GM19238 (cell line): Measurements from ENCODE around the gene PEF1.

ENCODE experiments used
- DNase-seq: peaks from one replicate; pipeline ENCODE4 v3.0.0; 2011; ENCODE audit warnings: low spot score; ENCODE audit not compliant: insufficient read length

Gene PEF1

GRCh38 chr1:31584869-31585735 is 59.6 kb downstream of the PEF1 start:
- no peak for DNase-seq

DNA sequence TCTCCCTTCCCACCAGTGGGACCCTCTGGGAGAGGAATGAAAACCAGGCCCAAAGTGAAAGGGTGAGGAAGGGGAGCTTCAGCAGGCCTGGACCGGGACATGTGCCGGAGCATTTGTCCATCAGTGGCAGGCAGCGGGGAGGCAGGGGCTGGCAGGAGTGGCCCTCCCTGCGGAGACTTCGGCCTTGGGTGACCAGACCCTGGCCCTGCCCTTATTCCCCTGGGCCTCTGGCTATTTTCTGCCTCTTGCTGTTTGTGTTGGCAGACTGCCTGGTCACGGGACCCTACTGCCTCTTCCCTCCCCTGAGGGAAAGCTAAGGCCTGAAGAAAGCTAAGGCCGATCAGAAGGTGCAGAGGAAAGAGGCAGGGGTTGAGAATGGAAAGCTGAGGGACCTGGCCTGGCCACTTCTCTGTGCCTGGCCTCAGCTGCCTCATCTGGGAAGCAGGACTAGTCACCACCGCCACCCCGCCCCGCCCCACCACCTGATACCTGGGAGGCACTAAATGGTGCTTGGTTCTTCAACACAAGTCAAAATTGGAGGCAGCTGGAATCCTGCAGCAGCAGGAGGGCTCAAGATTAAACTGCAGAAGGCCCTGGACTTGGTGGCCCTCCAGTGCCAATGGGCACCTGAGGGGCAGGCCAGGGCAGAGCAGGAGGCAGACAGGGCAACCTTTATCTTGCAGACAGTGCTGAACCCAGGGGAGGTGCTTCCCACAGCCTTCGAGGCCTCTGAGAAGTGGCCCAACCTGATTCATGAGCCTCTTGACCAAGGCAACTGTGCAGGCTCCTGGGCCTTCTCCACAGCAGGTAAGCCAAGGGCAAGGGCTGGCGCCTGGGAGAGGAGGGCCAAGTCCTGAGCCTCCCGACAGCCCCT is 60.4 kb downstream of the PEF1 start:
- DNase-seq = no peak

- DNase-seq = no peak
Observed at GRCh38 chr1:31583082-31583994, 61.3 kb downstream of the PEF1 start.

DNA sequence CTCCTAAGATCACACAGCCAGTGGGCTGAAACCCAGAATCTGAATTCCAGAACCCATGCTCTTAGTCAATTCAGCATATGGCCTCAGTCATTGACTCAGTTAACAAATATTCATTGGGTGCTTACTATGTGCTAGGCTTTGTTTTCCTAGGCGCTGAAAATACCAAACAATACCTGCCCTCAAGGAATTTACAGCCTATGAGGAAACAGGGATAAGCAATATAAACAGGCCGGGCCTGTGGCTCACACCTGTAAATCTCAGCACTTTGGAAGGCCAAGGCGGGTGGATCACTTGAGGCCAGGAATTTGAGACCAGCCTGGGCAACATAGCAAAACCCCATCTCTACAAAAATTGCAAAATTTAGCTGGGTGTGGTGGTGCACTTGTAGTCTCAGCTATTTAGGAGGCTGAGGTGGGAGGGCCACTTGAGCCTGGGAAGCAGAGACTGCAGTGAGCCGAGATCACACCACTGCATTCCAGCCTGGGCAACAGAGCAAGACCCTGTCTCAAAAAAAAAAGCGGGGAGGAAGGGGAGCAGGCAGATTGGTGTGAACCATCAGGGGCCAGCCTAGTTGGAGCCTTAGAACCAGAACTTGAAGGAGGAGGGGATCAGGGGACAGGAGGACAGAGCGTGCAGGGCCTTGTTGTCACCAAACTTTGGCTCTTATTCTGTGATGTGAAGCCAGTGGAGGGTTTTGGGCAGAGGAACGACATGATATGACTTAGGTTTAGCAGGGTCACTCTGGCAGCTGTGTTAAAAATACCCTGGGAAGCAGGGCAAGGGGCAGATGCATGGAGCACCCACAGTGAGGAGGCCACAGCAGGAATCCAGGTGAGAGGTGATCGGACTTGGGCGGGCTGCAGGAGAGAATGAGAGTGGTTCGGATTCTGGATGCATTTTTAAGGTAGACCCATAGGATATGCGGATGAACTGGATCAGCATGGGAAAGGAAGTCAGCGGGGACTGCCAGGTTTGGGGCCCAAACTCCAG is 62.6 kb downstream of the PEF1 start:
- DNase-seq = no peak

- DNase-seq = no peak
Observed at GRCh38 chr1:31580891-31581603, 63.6 kb downstream of the PEF1 start.

GRCh38 chr1:31580513-31580870 is 64.2 kb downstream of the PEF1 start:
- no peak for DNase-seq
